ENCODE measurements around the gene SEC61B. TPM values are rescaled to one million over a fixed set of nuclear protein-coding genes. Genes with fewer than 3 reads are reported as not detected.

The SEC61B gene
- total and polyA plus RNA-seq, 2 donors from 2014 or later = 118 to 328 TPM

GRCh38 chr9:99184475-99185347 is 37.4 kb upstream of the SEC61B start:
- FAIRE-seq (no peak), DNase-seq (peak; percentile 91 to 96 (median 94))
- intact Hi-C loops (cut with DNase I) = no loop called here
- Histone ChIP-seq H3K9ac (ENCODE audit: low read length in 3 of 3) (peak overlapping the region; percentile 1 to 70 (median 10)), H3K27me3 (ENCODE audit: control insufficient read depth, insufficient read depth, low read length) (no peaks in the 10 kb centered on the region), H3K36me3 (ENCODE audit: control insufficient read depth in 2 of 3, insufficient read depth in 3 of 3, low read length in 3 of 3) (no peaks in the 10 kb centered on the region), H3K27ac (ENCODE audit: low read depth in 2 of 2, low read length in 2 of 2) (peak overlapping the region in 1 of 2 donors; percentile 18), H3K4me1 (ENCODE audit: control insufficient read depth in 2 of 3, insufficient read depth in 2 of 3, low read depth in 1 of 3, low read length in 3 of 3) (peaks cover 0 to 6% (median 0%) of the 10 kb centered on the region in 3 donors), H3K9me3 (ENCODE audit: control insufficient read depth in 2 of 3, insufficient read depth in 1 of 3, low read length in 3 of 3) (no peaks in the 10 kb centered on the region), H3K4me3 (ENCODE audit: low read length in 3 of 3) (peak overlapping the region; percentile 49 to 74 (median 55))
- TF ChIP-seq, protein P1, sequence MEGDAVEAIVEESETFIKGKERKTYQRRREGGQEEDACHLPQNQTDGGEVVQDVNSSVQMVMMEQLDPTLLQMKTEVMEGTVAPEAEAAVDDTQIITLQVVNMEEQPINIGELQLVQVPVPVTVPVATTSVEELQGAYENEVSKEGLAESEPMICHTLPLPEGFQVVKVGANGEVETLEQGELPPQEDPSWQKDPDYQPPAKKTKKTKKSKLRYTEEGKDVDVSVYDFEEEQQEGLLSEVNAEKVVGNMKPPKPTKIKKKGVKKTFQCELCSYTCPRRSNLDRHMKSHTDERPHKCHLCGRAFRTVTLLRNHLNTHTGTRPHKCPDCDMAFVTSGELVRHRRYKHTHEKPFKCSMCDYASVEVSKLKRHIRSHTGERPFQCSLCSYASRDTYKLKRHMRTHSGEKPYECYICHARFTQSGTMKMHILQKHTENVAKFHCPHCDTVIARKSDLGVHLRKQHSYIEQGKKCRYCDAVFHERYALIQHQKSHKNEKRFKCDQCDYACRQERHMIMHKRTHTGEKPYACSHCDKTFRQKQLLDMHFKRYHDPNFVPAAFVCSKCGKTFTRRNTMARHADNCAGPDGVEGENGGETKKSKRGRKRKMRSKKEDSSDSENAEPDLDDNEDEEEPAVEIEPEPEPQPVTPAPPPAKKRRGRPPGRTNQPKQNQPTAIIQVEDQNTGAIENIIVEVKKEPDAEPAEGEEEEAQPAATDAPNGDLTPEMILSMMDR (IDR thresholded peaks at IDR 0.05; ENCODE audit: borderline replicate concordance, extremely low read depth, insufficient read depth) = peak; percentile 97

DNA sequence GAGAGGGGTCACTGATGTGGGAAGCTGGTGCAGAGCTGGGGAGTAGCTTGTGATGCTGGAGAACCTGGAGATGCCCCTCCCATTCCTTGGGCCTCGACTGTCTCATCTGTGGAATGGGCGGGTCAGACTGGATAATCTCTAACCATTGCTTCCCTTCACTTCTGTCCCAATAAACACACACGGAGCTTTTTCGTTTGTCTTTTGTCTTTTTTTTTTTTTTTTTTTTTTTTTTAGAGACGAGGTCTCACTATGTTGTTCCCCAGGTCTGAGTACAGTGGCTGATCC is 36.8 kb upstream of the SEC61B start:
- intact Hi-C loops (cut with DNase I) = no loop called here
- DNase-seq = no peak
- Histone ChIP-seq H3K4me3 (ENCODE audit: low read length in 3 of 3) (peak overlapping the region in 1 of 3 donors; percentile 74), H3K27ac (ENCODE audit: low read depth in 2 of 2, low read length in 2 of 2) (no peak overlapping the region), H3K36me3 (ENCODE audit: control insufficient read depth in 2 of 3, insufficient read depth in 3 of 3, low read length in 3 of 3) (no peaks in the 10 kb centered on the region), H3K27me3 (ENCODE audit: control insufficient read depth, insufficient read depth, low read length) (no peaks in the 10 kb centered on the region), H3K4me1 (ENCODE audit: control insufficient read depth in 2 of 3, insufficient read depth in 2 of 3, low read depth in 1 of 3, low read length in 3 of 3) (peaks cover 0 to 6% (median 0%) of the 10 kb centered on the region in 3 donors), H3K9me3 (ENCODE audit: control insufficient read depth in 2 of 3, insufficient read depth in 1 of 3, low read length in 3 of 3) (no peaks in the 10 kb centered on the region), H3K9ac (ENCODE audit: low read length in 3 of 3) (no peak overlapping the region)
- TF ChIP-seq, protein P1 (IDR thresholded peaks at IDR 0.05; ENCODE audit: borderline replicate concordance, extremely low read depth, insufficient read depth) = no peak
- FAIRE-seq = no peak

DNA sequence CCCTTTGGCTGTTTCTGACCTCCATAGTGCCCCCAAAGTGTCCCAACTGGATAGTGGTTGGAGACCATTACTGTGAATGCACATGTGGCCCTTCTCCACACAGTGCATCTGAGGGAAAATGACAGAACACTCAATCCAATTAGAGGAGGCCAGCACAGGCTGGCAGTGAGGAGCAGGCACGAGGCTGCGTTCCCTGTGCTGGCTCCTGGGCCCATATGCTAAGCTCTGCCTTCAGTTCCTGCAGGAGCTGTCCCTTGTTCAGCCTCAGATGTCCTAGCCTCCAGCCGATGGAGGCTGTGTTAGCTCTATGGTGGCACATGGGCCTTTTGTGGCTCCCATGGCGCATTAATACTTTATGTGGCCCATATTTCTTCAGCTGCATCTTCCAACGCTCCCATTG is 36.1 kb upstream of the SEC61B start:
- H3K27ac ChIP-seq (ENCODE audit: low read depth in 2 of 2, low read length in 2 of 2) = no peak overlapping the region
- H3K9ac ChIP-seq (ENCODE audit: low read length in 3 of 3) = no peak overlapping the region
- H3K9me3 ChIP-seq (ENCODE audit: control insufficient read depth in 2 of 3, insufficient read depth in 1 of 3, low read length in 3 of 3) = no peaks in the 10 kb centered on the region
- DNase-seq = no peak
- peaks cover 0 to 6% (median 0%) of the 10 kb centered on the region in 3 donors for H3K4me1 ChIP-seq (ENCODE audit: control insufficient read depth in 2 of 3, insufficient read depth in 2 of 3, low read depth in 1 of 3, low read length in 3 of 3)
- no peaks in the 10 kb centered on the region for H3K36me3 ChIP-seq (ENCODE audit: control insufficient read depth in 2 of 3, insufficient read depth in 3 of 3, low read length in 3 of 3)
- FAIRE-seq = no peak
- no peak overlapping the region for H3K4me3 ChIP-seq (ENCODE audit: low read length in 3 of 3)
- TF ChIP-seq, protein P1 (IDR thresholded peaks at IDR 0.05; ENCODE audit: borderline replicate concordance, extremely low read depth, insufficient read depth) = no peak
- H3K27me3 ChIP-seq (ENCODE audit: control insufficient read depth, insufficient read depth, low read length) = no peaks in the 10 kb centered on the region
- intact Hi-C loops (cut with DNase I) = no loop called here
